Effector memory CD8-positive, alpha-beta T cell (primary cell): ENCODE measurements around the gene BLTP2.

Experiments
- ATAC-seq: fragments of 150-1000 bp; cut with Tn5 transposase; replicated peaks from 2 replicates; pipeline ENCODE4 v1.10.0; 2021; ENCODE audit warnings: mild to moderate bottlenecking, moderate library complexity
- DNase-seq, 3 experiments: peaks; one replicate each; pipeline ENCODE4 v3.0.0; 2021
- H3K27ac Mint-ChIP-seq, 2 donors: one replicate each; pipeline ENCODE4 v1.8.0; 2022; ENCODE audit warnings: mild to moderate bottlenecking in 2 of 2, mixed read lengths in 2 of 2, moderate library complexity in 2 of 2
- H3K27me3 Mint-ChIP-seq, 2 donors: one replicate each; pipeline ENCODE4 v1.8.0; 2022; ENCODE audit warnings: mixed read lengths in 2 of 2
- H3K36me3 Mint-ChIP-seq: one replicate; pipeline ENCODE4 v1.8.0; 2022; ENCODE audit warnings: mild to moderate bottlenecking, moderate library complexity, mixed read lengths; ENCODE audit not compliant: insufficient read depth
- H3K4me1 Mint-ChIP-seq, 2 donors: one replicate each; pipeline ENCODE4 v1.8.0; 2022; ENCODE audit warnings: low read depth in 2 of 2, mixed read lengths in 2 of 2
- H3K4me3 Mint-ChIP-seq, 2 donors: one replicate each; pipeline ENCODE4 v1.8.0; 2022; ENCODE audit warnings: mild to moderate bottlenecking in 2 of 2, mixed read lengths in 2 of 2, moderate library complexity in 2 of 2
- H3K9me3 Mint-ChIP-seq, 2 donors: one replicate each; pipeline ENCODE4 v1.8.0; 2022; ENCODE audit warnings: mixed read lengths in 2 of 2

The BLTP2 gene

GRCh38 chr17:28635506-28635905 lies 9.5 kb downstream of the BLTP2 start:
- Mint-ChIP-seq H3K36me3 (peaks cover 87% of the 10 kb centered on the region), H3K27ac (no peak overlapping the region), H3K27me3 (no peaks in the 10 kb centered on the region), H3K9me3 (no peaks in the 10 kb centered on the region), H3K4me1 (peaks cover 13 to 33% of the 10 kb centered on the region in 2 donors), H3K4me3 (no peak overlapping the region)
- ATAC-seq, result no peak
- no peak for DNase-seq

GRCh38 chr17:28634206-28634865 lies 10.6 kb downstream of the BLTP2 start:
- peaks cover 11 to 31% of the 10 kb centered on the region in 2 donors for H3K4me1 Mint-ChIP-seq
- ATAC-seq, result no peak
- DNase-seq, result no peak
- H3K4me3 Mint-ChIP-seq, result no peak overlapping the region
- H3K9me3 Mint-ChIP-seq, result no peaks in the 10 kb centered on the region
- no peaks in the 10 kb centered on the region for H3K27me3 Mint-ChIP-seq
- H3K27ac Mint-ChIP-seq, result peak overlapping the region in 1 of 2 donors; percentile 25
- H3K36me3 Mint-ChIP-seq, result peaks cover 87% of the 10 kb centered on the region

- Mint-ChIP-seq H3K4me1 (peaks cover 0 to 15% of the 10 kb centered on the region in 2 donors), H3K36me3 (peaks cover 74% of the 10 kb centered on the region), H3K27me3 (no peaks in the 10 kb centered on the region), H3K9me3 (no peaks in the 10 kb centered on the region), H3K4me3 (no peak overlapping the region), H3K27ac (peak overlapping the region in 1 of 2 donors; percentile 16)
- ATAC-seq, result no peak
- DNase-seq, result no peak
These were observed 18.1 kb downstream of the BLTP2 start for GRCh38 chr17:28626818-28627217.

DNA sequence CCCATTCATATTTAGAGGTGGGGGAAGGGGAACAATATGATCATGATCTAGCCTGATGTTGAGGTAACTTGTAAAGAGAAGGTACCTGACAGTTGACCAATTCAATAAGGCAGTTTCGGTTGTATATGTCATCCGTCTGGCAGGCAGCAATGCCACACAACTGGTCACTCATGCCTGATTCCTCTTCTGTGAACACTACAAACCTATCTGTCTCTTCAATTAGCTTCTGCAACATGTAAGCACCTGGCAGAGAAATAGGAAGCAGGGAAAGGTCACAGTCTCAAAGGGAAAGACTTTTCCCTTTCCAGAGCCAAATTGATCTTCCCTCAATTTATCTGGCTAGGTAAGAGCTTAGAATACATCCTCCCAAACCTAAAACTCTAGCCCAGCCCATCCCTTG lies 20.8 kb downstream of the BLTP2 start:
- peaks cover 74% of the 10 kb centered on the region for H3K36me3 Mint-ChIP-seq
- no peaks in the 10 kb centered on the region for H3K27me3 Mint-ChIP-seq
- H3K9me3 Mint-ChIP-seq, result no peaks in the 10 kb centered on the region
- H3K27ac Mint-ChIP-seq, result no peak overlapping the region
- DNase-seq (no peak), ATAC-seq (no peak)
- H3K4me1 Mint-ChIP-seq, result peaks cover 0 to 15% of the 10 kb centered on the region in 2 donors
- H3K4me3 Mint-ChIP-seq, result no peak overlapping the region

- Mint-ChIP-seq H3K4me1 (peaks cover 0 to 15% of the 10 kb centered on the region in 2 donors), H3K27me3 (no peaks in the 10 kb centered on the region), H3K4me3 (no peak overlapping the region), H3K36me3 (peaks cover 75% of the 10 kb centered on the region), H3K27ac (no peak overlapping the region), H3K9me3 (no peaks in the 10 kb centered on the region)
- DNase-seq, result no peak
- no peak for ATAC-seq
These were observed 21.3 kb downstream of the BLTP2 start for GRCh38 chr17:28623696-28624095.

GRCh38 chr17:28622186-28622585 lies 22.8 kb downstream of the BLTP2 start:
- Mint-ChIP-seq H3K9me3 (no peaks in the 10 kb centered on the region), H3K27ac (no peak overlapping the region), H3K4me1 (peaks cover 0 to 9% of the 10 kb centered on the region in 2 donors), H3K4me3 (no peak overlapping the region), H3K27me3 (no peaks in the 10 kb centered on the region), H3K36me3 (peaks cover 76% of the 10 kb centered on the region)
- no peak for ATAC-seq
- DNase-seq, result no peak

GRCh38 chr17:28620010-28620409 lies 24.9 kb downstream of the BLTP2 start:
- H3K4me1 Mint-ChIP-seq, result peaks cover 0 to 3% of the 10 kb centered on the region in 2 donors
- DNase-seq, result no peak
- no peak overlapping the region for H3K4me3 Mint-ChIP-seq
- peaks cover 84% of the 10 kb centered on the region for H3K36me3 Mint-ChIP-seq
- no peak overlapping the region for H3K27ac Mint-ChIP-seq
- H3K9me3 Mint-ChIP-seq, result no peaks in the 10 kb centered on the region
- H3K27me3 Mint-ChIP-seq, result no peaks in the 10 kb centered on the region
- no peak for ATAC-seq

DNA sequence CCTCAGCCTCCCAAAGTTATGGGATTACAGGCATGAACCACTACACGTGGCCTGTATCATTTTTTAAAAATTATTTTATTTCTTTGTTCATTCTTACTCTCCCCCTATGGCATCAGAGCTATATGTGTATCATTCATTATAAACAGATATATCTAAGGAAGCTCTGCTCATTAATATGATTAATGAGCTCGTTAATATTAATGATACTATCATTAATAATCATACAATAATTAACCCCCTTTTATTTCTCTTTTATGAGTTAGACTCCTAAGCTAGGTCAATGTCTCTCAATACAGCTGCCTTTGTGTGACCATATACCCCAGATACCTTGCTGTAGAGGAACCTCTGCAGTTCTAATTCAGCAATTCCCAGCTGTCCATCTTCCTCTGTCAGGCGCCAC lies 26.5 kb downstream of the BLTP2 start:
- H3K27me3 Mint-ChIP-seq, result no peaks in the 10 kb centered on the region
- H3K4me3 Mint-ChIP-seq, result no peak overlapping the region
- DNase-seq (no peak), ATAC-seq (no peak)
- peaks cover 4 to 5% of the 10 kb centered on the region in 2 donors for H3K4me1 Mint-ChIP-seq
- no peaks in the 10 kb centered on the region for H3K9me3 Mint-ChIP-seq
- peak overlapping the region in 1 of 2 donors; percentile 60 for H3K27ac Mint-ChIP-seq
- peaks cover 85% of the 10 kb centered on the region for H3K36me3 Mint-ChIP-seq

- Mint-ChIP-seq H3K36me3 (peaks cover 63% of the 10 kb centered on the region), H3K27ac (peak overlapping the region in 1 of 2 donors; percentile 29), H3K27me3 (no peaks in the 10 kb centered on the region), H3K9me3 (no peaks in the 10 kb centered on the region), H3K4me3 (no peak overlapping the region), H3K4me1 (peaks cover 5 to 9% of the 10 kb centered on the region in 2 donors)
- ATAC-seq, result no peak
- DNase-seq, result no peak
These were observed 28.7 kb downstream of the BLTP2 start for GRCh38 chr17:28616281-28616680.

DNA sequence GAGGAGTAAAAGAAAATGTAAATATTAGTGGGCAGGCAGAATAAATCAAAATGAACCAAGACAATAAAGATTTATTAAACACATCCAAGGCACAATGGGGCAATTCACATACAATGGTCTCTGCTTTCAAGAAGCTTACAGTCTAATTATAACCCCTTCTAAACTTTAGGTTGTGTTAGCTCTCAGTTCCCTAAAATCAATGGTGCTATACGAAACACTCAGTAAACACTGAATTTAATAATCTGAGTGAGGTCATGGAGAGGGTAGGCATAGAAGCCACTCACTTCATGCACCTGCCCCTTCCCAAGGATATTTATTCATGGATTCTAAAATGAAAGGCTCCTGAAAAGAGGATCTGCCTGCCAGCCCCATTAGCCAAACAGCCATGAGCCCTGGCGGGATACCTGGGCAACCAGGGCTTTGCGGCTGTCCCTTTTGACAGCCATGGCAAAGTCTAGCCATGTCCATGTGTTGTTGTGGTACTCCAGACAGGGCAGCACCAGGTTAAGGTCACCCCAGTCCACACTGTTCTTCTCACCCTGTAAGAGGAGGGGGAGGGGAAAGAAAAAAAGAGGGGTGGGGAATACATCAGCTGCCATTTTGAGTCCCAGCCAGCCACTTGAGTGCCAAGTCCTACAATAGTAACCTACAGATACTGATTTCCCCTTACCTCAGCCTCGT lies 29.6 kb downstream of the BLTP2 start:
- H3K27ac Mint-ChIP-seq, result no peak overlapping the region
- peaks cover 54% of the 10 kb centered on the region for H3K36me3 Mint-ChIP-seq
- DNase-seq (no peak), ATAC-seq (no peak)
- H3K9me3 Mint-ChIP-seq, result no peaks in the 10 kb centered on the region
- peaks cover 5 to 9% of the 10 kb centered on the region in 2 donors for H3K4me1 Mint-ChIP-seq
- no peak overlapping the region for H3K4me3 Mint-ChIP-seq
- H3K27me3 Mint-ChIP-seq, result no peaks in the 10 kb centered on the region

DNA sequence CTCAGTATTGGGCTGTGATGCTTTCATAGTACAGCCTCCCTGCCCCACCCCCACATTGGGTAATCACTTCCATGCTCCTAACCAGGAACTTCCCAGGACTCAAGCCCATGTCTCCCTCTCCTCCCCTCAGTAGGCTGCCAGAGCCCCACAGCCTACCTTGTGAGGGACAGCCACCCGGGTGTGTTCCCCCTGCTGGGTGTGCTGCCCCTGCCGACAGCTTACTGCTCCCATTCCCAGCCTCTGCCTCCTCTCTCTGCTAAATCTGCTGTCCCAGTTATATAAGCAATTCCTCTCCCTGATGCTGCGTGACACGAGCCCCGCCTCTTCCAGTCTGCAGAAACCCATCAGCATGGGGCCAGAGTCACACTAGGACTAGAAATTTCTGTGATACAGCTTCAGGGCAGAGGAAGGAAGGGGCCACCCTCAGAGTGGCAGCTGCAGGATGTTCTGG lies 31.0 kb downstream of the BLTP2 start, which contains the start of gene RSKR:
Gene RSKR, minus strand, starts transcription at position 255 of the 451 bp plus-strand sequence. Its CDS starts 24 bp downstream, at position 231.
- Mint-ChIP-seq H3K4me3 (no peak within 1 kb of the TSS), H3K36me3 (peaks cover 43% of the 10 kb centered on the region), H3K9me3 (no peaks in the 10 kb centered on the region), H3K27ac (peak within 1 kb of the TSS; percentile 19 to 74), H3K27me3 (no peaks in the 10 kb centered on the region), H3K4me1 (peaks cover 5 to 9% of the 10 kb centered on the region in 2 donors)
- DNase-seq (no peak), ATAC-seq (no peak)

DNA sequence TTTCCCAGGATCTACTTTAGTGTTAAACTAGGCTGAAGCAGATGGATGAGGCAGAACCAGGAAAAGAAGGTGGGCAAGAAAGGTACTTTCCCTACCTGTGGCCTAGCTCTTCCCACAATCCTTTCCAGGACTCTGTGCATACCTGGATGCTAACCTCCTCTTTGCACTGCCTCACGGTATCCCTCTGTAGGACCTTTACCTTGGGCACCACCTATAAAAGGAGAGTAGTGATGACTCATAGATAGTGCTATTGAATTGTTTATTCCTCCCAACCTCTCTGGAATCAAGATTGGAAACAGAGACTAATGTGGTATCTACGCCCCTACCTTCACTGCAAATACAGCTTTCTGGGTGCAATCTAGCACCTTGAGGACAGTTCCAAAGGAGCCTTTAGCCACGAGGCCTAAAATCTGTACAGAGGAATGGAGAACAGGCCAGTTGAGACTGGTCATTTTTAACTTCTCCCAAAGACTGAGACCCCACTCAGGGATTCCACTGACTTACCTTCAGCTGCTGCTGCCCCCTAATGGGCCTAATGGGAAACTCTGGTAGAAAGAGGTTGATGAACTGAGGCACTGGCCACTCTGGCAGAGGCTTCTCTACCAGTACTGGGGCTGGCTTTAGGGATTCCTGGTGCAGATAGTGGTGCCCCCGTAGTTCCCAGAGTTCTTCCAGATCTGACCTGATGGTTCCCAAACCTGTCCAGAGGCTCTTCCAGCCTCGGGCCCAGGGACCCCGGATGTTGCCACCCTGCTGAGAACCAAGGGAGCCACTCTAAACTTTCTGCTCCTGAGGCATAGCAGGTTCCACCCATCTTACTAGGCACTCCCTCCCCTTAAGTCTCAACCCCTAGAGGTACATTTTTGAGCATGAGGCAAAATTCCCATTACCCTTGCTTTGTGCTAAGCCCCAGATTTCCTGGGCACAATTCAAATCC lies 31.8 kb downstream of the BLTP2 start:
- no peaks in the 10 kb centered on the region for H3K9me3 Mint-ChIP-seq
- peak; percentile 42 for ATAC-seq
- DNase-seq, result peak; percentile 23 to 42 (median 35)
- no peaks in the 10 kb centered on the region for H3K27me3 Mint-ChIP-seq
- peaks cover 5 to 9% of the 10 kb centered on the region in 2 donors for H3K4me1 Mint-ChIP-seq
- H3K4me3 Mint-ChIP-seq, result no peak overlapping the region
- H3K27ac Mint-ChIP-seq, result peak overlapping the region in 1 of 2 donors; percentile 74
- peaks cover 38% of the 10 kb centered on the region for H3K36me3 Mint-ChIP-seq

DNA sequence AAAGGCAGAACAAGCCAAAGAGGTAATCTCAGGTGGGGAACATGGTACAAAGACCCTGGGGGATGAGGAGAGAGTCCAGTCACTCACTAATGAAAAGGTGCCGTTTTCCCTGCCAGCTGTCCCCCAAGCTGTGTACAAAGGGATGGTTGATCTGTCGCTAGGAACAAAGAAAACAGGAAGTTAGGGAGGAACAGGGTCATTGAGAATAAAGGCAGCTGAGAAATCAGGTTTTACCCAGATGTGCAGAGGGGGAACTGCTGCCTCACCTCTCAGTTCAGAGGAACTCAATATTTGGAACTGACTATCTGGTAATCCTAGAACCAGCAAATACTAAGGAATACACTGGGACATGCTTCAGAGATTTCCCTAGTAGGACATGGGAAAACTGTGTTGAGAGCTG lies 32.4 kb downstream of the BLTP2 start:
- no peak overlapping the region for H3K4me3 Mint-ChIP-seq
- ATAC-seq, result no peak
- DNase-seq, result no peak
- peaks cover 31% of the 10 kb centered on the region for H3K36me3 Mint-ChIP-seq
- H3K27ac Mint-ChIP-seq, result peak overlapping the region in 1 of 2 donors; percentile 74
- H3K9me3 Mint-ChIP-seq, result no peaks in the 10 kb centered on the region
- H3K4me1 Mint-ChIP-seq, result peaks cover 5 to 9% of the 10 kb centered on the region in 2 donors
- H3K27me3 Mint-ChIP-seq, result no peaks in the 10 kb centered on the region
